HepG2 (cell line): Measurements from ENCODE around the gene SOCS7. TPM values are rescaled to one million over a fixed set of nuclear protein-coding genes. Genes with fewer than 3 reads are reported as not detected.
A peak's percentile ranks its signal among the peaks of the same experiment; 100 is the strongest.

Experiments
- CREB3 ChIP-seq: sonication (generic); formaldehyde crosslinking; IDR thresholded peaks from 2 replicates; pipeline ENCODE4 v1.5.0; 2020; ENCODE audit warnings: missing genetic modification reagents
- CREM ChIP-seq, 2 experiments: sonication (generic) in 1 of 2; formaldehyde crosslinking in 1 of 2; IDR thresholded peaks; 2 replicates each; pipeline versions ENCODE4 v1.4.0 to v1.6.1; 2016 to 2020; ENCODE audit warnings: antibody characterized with exemption in 1 of 2, mild to moderate bottlenecking in 1 of 2, missing genetic modification reagents in 1 of 2
- DPF2 ChIP-seq: sonication (generic); formaldehyde crosslinking; IDR thresholded peaks from 2 replicates; pipeline ENCODE4 v1.4.0; 2020; ENCODE audit warnings: mild to moderate bottlenecking, low read depth, missing genetic modification reagents, borderline replicate concordance
- HOXA3 ChIP-seq: sonication (generic); formaldehyde crosslinking; IDR thresholded peaks from 2 replicates; pipeline ENCODE4 v1.5.0; 2020; ENCODE audit warnings: missing genetic modification reagents
- KDM5B ChIP-seq: sonication (generic); formaldehyde crosslinking; IDR thresholded peaks from 2 replicates; pipeline ENCODE4 v1.4.0; 2020; ENCODE audit warnings: missing genetic modification reagents, mild to moderate bottlenecking, borderline replicate concordance
- NPAS2 ChIP-seq: sonication (generic); formaldehyde crosslinking; IDR thresholded peaks from 2 replicates; pipeline ENCODE4 v1.8.0; 2022; ENCODE audit warnings: mild to moderate bottlenecking, missing genetic modification reagents, borderline replicate concordance
- PRDM15 ChIP-seq: sonication (generic); formaldehyde crosslinking; IDR thresholded peaks from 2 replicates; pipeline ENCODE4 v1.4.0; 2020; ENCODE audit warnings: missing genetic modification reagents
- TFE3 ChIP-seq: IDR thresholded peaks from 2 replicates; pipeline ENCODE4 v1.6.1; 2016
- YEATS4 ChIP-seq: sonication (generic); formaldehyde crosslinking; IDR thresholded peaks from 2 replicates; pipeline ENCODE4 v1.4.0; 2020; ENCODE audit warnings: missing genetic modification reagents, borderline replicate concordance
- ZBTB2 ChIP-seq: sonication (generic); formaldehyde crosslinking; IDR thresholded peaks from 2 replicates; pipeline ENCODE4 v1.8.0; 2022; ENCODE audit warnings: low read depth, missing genetic modification reagents
- ZBTB49 ChIP-seq: sonication (generic); formaldehyde crosslinking; IDR thresholded peaks from 2 replicates; pipeline ENCODE4 v1.4.0; 2020; ENCODE audit warnings: missing genetic modification reagents, borderline replicate concordance
- ZBTB8A ChIP-seq: sonication (generic); formaldehyde crosslinking; IDR thresholded peaks from 2 replicates; pipeline ENCODE4 v1.4.0; 2020; ENCODE audit warnings: mild to moderate bottlenecking, low read depth, missing genetic modification reagents, borderline replicate concordance
- ZNF333 ChIP-seq: sonication (generic); formaldehyde crosslinking; IDR thresholded peaks from 2 replicates; pipeline ENCODE4 v1.4.0; 2020; ENCODE audit warnings: mild to moderate bottlenecking, missing genetic modification reagents, borderline replicate concordance
- ZNF605 ChIP-seq: sonication (generic); formaldehyde crosslinking; IDR thresholded peaks from 2 replicates; pipeline ENCODE4 v1.8.0; 2022; ENCODE audit warnings: mild to moderate bottlenecking, missing genetic modification reagents
- ZNF790 ChIP-seq: sonication (generic); formaldehyde crosslinking; IDR thresholded peaks from 2 replicates; pipeline ENCODE4 v1.8.0; 2022; ENCODE audit warnings: missing genetic modification reagents, mild to moderate bottlenecking, borderline replicate concordance
- ZNF83 ChIP-seq: sonication (generic); formaldehyde crosslinking; IDR thresholded peaks from 2 replicates; pipeline ENCODE4 v1.4.0; 2020; ENCODE audit warnings: missing genetic modification reagents, mild to moderate bottlenecking, borderline replicate concordance
- ZNF850 ChIP-seq: sonication (generic); formaldehyde crosslinking; conservative IDR thresholded peaks from 2 replicates; pipeline ENCODE4 v1.9.0; 2021; ENCODE audit warnings: mild to moderate bottlenecking, missing genetic modification reagents
- polyA plus RNA-seq, 8 experiments: library from polyadenylated mRNA; depleted of rRNA in 3 of 8; stranded (reverse) in 7 of 8; unstranded in 1 of 8; fragments of >200 nt; fragmentation: Illumina TruSeq in 4 of 8; extraction: Trizol in 4 of 8; gene quantifications; 2 replicates each; pipeline versions ENCODE4 v1.2.1 to v1.2.3, GENCODE V29; 2011 to 2016; ENCODE audit warnings: low read depth in 4 of 8, missing spikeins in 1 of 8, mixed read lengths in 1 of 8; ENCODE audit not compliant: insufficient read depth in 1 of 8
- total RNA-seq, 5 experiments: library from RNA; depleted of rRNA; stranded (reverse); fragments of >200 nt; fragmentation: Illumina TruSeq; extraction: Trizol; gene quantifications; 2 replicates each; pipeline ENCODE4 v1.2.3, GENCODE V29; 2016; ENCODE audit warnings: low read depth in 1 of 5

SOCS7 gene
- total and polyA plus RNA-seq, 2 of the 13 experiments (the other 11 are each of a cell fraction or from before 2014, with no cell fraction given), result 19.2 to 24.2 TPM

- TF ChIP-seq HOXA3 (peak; percentile 97), ZNF333 (CRISPR knock-in tag) (no peak), KDM5B (CRISPR knock-in tag) (peak; percentile 59; the same call in 1 of the 2 replicates), ZNF605 (peak; percentile 90), ZBTB49 (CRISPR knock-in tag) (peak; percentile 89; the same call in 1 of the 2 replicates), ZNF790 (CRISPR knock-in tag) (peak; percentile 59; the same call in 1 of the 2 replicates), NPAS2 (no peak), CREM (IDR thresholded peaks at IDR 0.05) (peak; percentile 78), CREM (CRISPR knock-in tag; IDR thresholded peaks at IDR 0.05) (peak; percentile 38; the same call in 1 of the 2 replicates), ZBTB8A (CRISPR knock-in tag) (no peak), DPF2 (CRISPR knock-in tag) (0 out of 2 replicates have a peak, but pooled peaks have one; percentile 28), PRDM15 (peak; percentile 69), ZNF83 (CRISPR knock-in tag) (peak; percentile 64; the same call in 1 of the 2 replicates), ZBTB2 (CRISPR knock-in tag) (peak; percentile 98), YEATS4 (CRISPR knock-in tag) (peak; percentile 70), TFE3 (CRISPR knock-in tag) (peak; percentile 48; the same call in 1 of the 2 replicates), CREB3 (peak; percentile 85; the same call in 1 of the 2 replicates), ZNF850 (no peak)
These were observed at the start of gene SOCS7 (continued) for GRCh38 chr17:38351412-38352222.
